ENCODE data around the gene CDC14B. TPM values are rescaled to one million over a fixed set of nuclear protein-coding genes. Genes with fewer than 3 reads are reported as not detected.
"Not testable (repeated sequence)": the region's sequence is repeated elsewhere in the genome, so short reads cannot be mapped to it uniquely, and the experiment has no call there.

The CDC14B gene
- total and polyA plus RNA-seq, 2 donors, result 11.7 to 27.8 TPM

GRCh38 chr9:96587338-96588315 lies 32.0 kb downstream of the CDC14B start:
- DNase-seq (ENCODE audit: extremely low spot score), result no peak
- Histone ChIP-seq H3K4me1 (ENCODE audit: insufficient read depth) (no peaks in the 10 kb centered on the region), H3K36me3 (ENCODE audit: insufficient read depth) (no peaks in the 10 kb centered on the region), H3K27ac (ENCODE audit: low read depth) (no peak overlapping the region), H3K4me3 (ENCODE audit: low read depth, low read length) (no peak overlapping the region)
- 77% methylated on average over 12 of the region's 12 CpGs for WGBS

- Histone ChIP-seq H3K4me1 (ENCODE audit: insufficient read depth) (no peaks in the 10 kb centered on the region), H3K4me3 (ENCODE audit: low read depth, low read length) (no peak overlapping the region), H3K27ac (ENCODE audit: low read depth) (no peak overlapping the region), H3K36me3 (ENCODE audit: insufficient read depth) (no peaks in the 10 kb centered on the region)
- no peak for DNase-seq (ENCODE audit: extremely low spot score)
Observed at GRCh38 chr9:96585426-96585825, 34.2 kb downstream of the CDC14B start.

GRCh38 chr9:96582199-96582598 lies 37.4 kb downstream of the CDC14B start:
- H3K27ac ChIP-seq (ENCODE audit: low read depth), result peak overlapping the region; percentile 56
- H3K4me1 ChIP-seq (ENCODE audit: insufficient read depth); H3K4me3 ChIP-seq (ENCODE audit: low read depth, low read length); H3K36me3 ChIP-seq (ENCODE audit: insufficient read depth): not testable (repeated sequence)
- 81% methylated on average over 2 of the region's 2 CpGs for WGBS
- DNase-seq (ENCODE audit: extremely low spot score), result peak; percentile 21

- no peak for DNase-seq (ENCODE audit: extremely low spot score)
- no peak overlapping the region for H3K4me3 ChIP-seq (ENCODE audit: low read depth, low read length)
- 52% methylated on average over 6 of the region's 6 CpGs for WGBS
- H3K36me3 ChIP-seq (ENCODE audit: insufficient read depth), result no peaks in the 10 kb centered on the region
- no peaks in the 10 kb centered on the region for H3K4me1 ChIP-seq (ENCODE audit: insufficient read depth)
- H3K27ac ChIP-seq (ENCODE audit: low read depth), result no peak overlapping the region
Observed at GRCh38 chr9:96581786-96582185, 37.9 kb downstream of the CDC14B start.

- H3K27ac ChIP-seq (ENCODE audit: low read depth), result no peak overlapping the region
- H3K36me3 ChIP-seq (ENCODE audit: insufficient read depth), result no peaks in the 10 kb centered on the region
- no peaks in the 10 kb centered on the region for H3K4me1 ChIP-seq (ENCODE audit: insufficient read depth)
- WGBS, result 84% methylated on average over 4 of the region's 4 CpGs
- DNase-seq (ENCODE audit: extremely low spot score), result no peak
- H3K4me3 ChIP-seq (ENCODE audit: low read depth, low read length), result no peak overlapping the region
Observed at GRCh38 chr9:96581301-96581700, 38.3 kb downstream of the CDC14B start.

- WGBS, result 61% methylated on average over 8 of the region's 8 CpGs
- no peak overlapping the region for H3K4me3 ChIP-seq (ENCODE audit: low read depth, low read length)
- H3K27ac ChIP-seq (ENCODE audit: low read depth), result no peak overlapping the region
- H3K36me3 ChIP-seq (ENCODE audit: insufficient read depth), result no peaks in the 10 kb centered on the region
- DNase-seq (ENCODE audit: extremely low spot score), result no peak
- H3K4me1 ChIP-seq (ENCODE audit: insufficient read depth), result no peaks in the 10 kb centered on the region
Observed at GRCh38 chr9:96574931-96575351, 44.7 kb downstream of the CDC14B start.

GRCh38 chr9:96574455-96574854 lies 45.2 kb downstream of the CDC14B start:
- WGBS, result 79% methylated on average over 4 of the region's 4 CpGs
- Histone ChIP-seq H3K4me3 (ENCODE audit: low read depth, low read length) (no peak overlapping the region), H3K4me1 (ENCODE audit: insufficient read depth) (no peaks in the 10 kb centered on the region), H3K27ac (ENCODE audit: low read depth) (no peak overlapping the region), H3K36me3 (ENCODE audit: insufficient read depth) (no peaks in the 10 kb centered on the region)
- no peak for DNase-seq (ENCODE audit: extremely low spot score)

- no peaks in the 10 kb centered on the region for H3K4me1 ChIP-seq (ENCODE audit: insufficient read depth)
- H3K4me3 ChIP-seq (ENCODE audit: low read depth, low read length), result peak overlapping the region; percentile 76
- DNase-seq (ENCODE audit: extremely low spot score), result no peak
- peak overlapping the region; percentile 96 for H3K27ac ChIP-seq (ENCODE audit: low read depth)
- WGBS, result 3% methylated on average over 20 of the region's 20 CpGs
- H3K36me3 ChIP-seq (ENCODE audit: insufficient read depth), result peaks cover 2% of the 10 kb centered on the region
Observed at GRCh38 chr9:96567203-96567700, 52.4 kb downstream of the CDC14B start.

- Histone ChIP-seq H3K4me1 (ENCODE audit: insufficient read depth) (no peaks in the 10 kb centered on the region), H3K36me3 (ENCODE audit: insufficient read depth) (peaks cover 3% of the 10 kb centered on the region), H3K27ac (ENCODE audit: low read depth) (peak overlapping the region; percentile 96), H3K4me3 (ENCODE audit: low read depth, low read length) (peak overlapping the region; percentile 76)
- no peak for DNase-seq (ENCODE audit: extremely low spot score)
- under 1% methylated on average over 59 of the region's 59 CpGs for WGBS
Observed at GRCh38 chr9:96566498-96567202, 53.0 kb downstream of the CDC14B start.

- Histone ChIP-seq H3K4me3 (ENCODE audit: low read depth, low read length) (peak overlapping the region; percentile 76), H3K36me3 (ENCODE audit: insufficient read depth) (peaks cover 3% of the 10 kb centered on the region), H3K4me1 (ENCODE audit: insufficient read depth) (no peaks in the 10 kb centered on the region), H3K27ac (ENCODE audit: low read depth) (peak overlapping the region; percentile 96)
- 20% methylated on average over 8 of the region's 8 CpGs for WGBS
- no peak for DNase-seq (ENCODE audit: extremely low spot score)
Observed at GRCh38 chr9:96565671-96566497, 53.8 kb downstream of the CDC14B start.

- no peak for DNase-seq (ENCODE audit: extremely low spot score)
- peak overlapping the region; percentile 2 for H3K27ac ChIP-seq (ENCODE audit: low read depth)
- no peak overlapping the region for H3K4me3 ChIP-seq (ENCODE audit: low read depth, low read length)
- H3K36me3 ChIP-seq (ENCODE audit: insufficient read depth), result peaks cover 8% of the 10 kb centered on the region
- no peaks in the 10 kb centered on the region for H3K4me1 ChIP-seq (ENCODE audit: insufficient read depth)
- WGBS, result 79% methylated on average over 4 of the region's 4 CpGs
Observed at GRCh38 chr9:96564217-96564616, 55.4 kb downstream of the CDC14B start.

- Histone ChIP-seq H3K27ac (ENCODE audit: low read depth) (no peak overlapping the region), H3K4me3 (ENCODE audit: low read depth, low read length) (no peak overlapping the region), H3K36me3 (ENCODE audit: insufficient read depth) (peaks cover 8% of the 10 kb centered on the region), H3K4me1 (ENCODE audit: insufficient read depth) (no peaks in the 10 kb centered on the region)
- DNase-seq (ENCODE audit: extremely low spot score), result no peak
- WGBS, result 62% methylated on average over 6 of the region's 6 CpGs
Observed at GRCh38 chr9:96559339-96559943, 60.2 kb downstream of the CDC14B start.

GRCh38 chr9:96557921-96558320 lies 61.7 kb downstream of the CDC14B start:
- peaks cover 8% of the 10 kb centered on the region for H3K36me3 ChIP-seq (ENCODE audit: insufficient read depth)
- no peaks in the 10 kb centered on the region for H3K4me1 ChIP-seq (ENCODE audit: insufficient read depth)
- no peak overlapping the region for H3K4me3 ChIP-seq (ENCODE audit: low read depth, low read length)
- H3K27ac ChIP-seq (ENCODE audit: low read depth), result no peak overlapping the region
- DNase-seq (ENCODE audit: extremely low spot score), result no peak
- WGBS, result 93% methylated on average over 1 of the region's 1 CpG

Measured in urinary bladder (tissue), 4 donors.